ENCODE results near the gene PTGFRN.

PTGFRN gene

GRCh38 chr1:117038236-117038635, 128.5 kb downstream of the PTGFRN start:
- DNase-seq, result no peak
